ENCODE data around the gene SEMA4G.

The SEMA4G gene

DNA sequence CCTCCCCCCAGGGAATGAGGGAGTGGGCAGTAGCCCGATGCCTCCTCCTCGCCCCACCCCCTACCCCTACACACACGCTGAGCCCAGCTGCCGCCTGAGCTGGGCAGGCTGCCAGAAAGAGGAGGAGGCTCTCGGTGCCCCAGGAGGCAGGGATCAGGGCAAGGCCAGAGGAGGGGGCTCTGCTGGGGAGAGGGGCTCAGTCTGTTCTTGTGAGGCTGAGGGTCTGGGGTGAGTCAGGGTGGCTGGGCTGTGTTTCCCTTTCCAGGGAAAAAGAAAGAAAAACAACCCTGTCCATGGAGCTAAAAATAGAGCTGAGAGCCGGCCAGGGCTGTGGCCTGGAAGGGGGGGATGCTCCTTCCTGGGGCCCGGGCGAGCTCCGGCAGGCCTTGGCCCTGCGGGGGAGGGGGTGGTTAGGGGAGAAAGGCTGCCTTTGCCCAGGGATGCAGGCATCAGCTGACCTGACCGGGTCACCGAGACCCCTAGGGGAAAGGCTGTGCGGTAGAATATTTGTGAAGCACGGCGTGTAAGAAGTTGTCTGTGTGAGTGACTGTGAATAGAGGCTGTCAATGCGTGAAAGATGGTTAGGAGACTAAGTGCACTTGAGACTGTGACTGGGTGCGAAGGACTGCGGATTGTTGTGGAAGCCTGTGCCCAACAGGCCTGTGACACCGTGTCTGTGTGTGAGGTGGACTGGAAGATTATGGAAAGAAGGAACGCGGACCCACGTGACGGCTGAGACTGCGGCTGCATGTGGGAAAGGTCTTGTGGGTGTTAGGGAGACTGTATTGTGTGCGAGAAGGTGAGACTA is 29.1 kb downstream of the SEMA4G start (continued):
- TF ChIP-seq ZBTB21 (tag by site-specific recombination; IDR thresholded peaks at IDR 0.05): no peak
- no peak for TF ChIP-seq ZSCAN4 (tag by site-specific recombination; IDR thresholded peaks at IDR 0.05)
- TF ChIP-seq ZNF548 (tag by site-specific recombination; IDR thresholded peaks at IDR 0.05): no peak
- no peak for TF ChIP-seq ZNF426 (tag by site-specific recombination; IDR thresholded peaks at IDR 0.05)
- peak; percentile 78 for TF ChIP-seq ZBTB17 (tag by site-specific recombination; IDR thresholded peaks at IDR 0.05)
- TF ChIP-seq ZBTB49 (tag by site-specific recombination; IDR thresholded peaks at IDR 0.05; ENCODE audit: low read depth): no peak
- TF ChIP-seq ZNF677 (tag by site-specific recombination; IDR thresholded peaks at IDR 0.05): no peak
- TF ChIP-seq ZNF843 (tag by site-specific recombination; IDR thresholded peaks at IDR 0.05): peak; percentile 10; the same call in 1 of the 2 replicates
- TF ChIP-seq ZNF776 (tag by site-specific recombination; IDR thresholded peaks at IDR 0.05; ENCODE audit: borderline replicate concordance): no peak
- TF ChIP-seq BCL11B (tag by site-specific recombination; IDR thresholded peaks at IDR 0.05; ENCODE audit: low read depth): peak; percentile 12; the same call in 1 of the 2 replicates
- TF ChIP-seq ZNF561 (tag by site-specific recombination; IDR thresholded peaks at IDR 0.05; ENCODE audit: borderline replicate concordance): 0 out of 2 replicates have a peak, but pooled peaks have one; percentile 17

DNA sequence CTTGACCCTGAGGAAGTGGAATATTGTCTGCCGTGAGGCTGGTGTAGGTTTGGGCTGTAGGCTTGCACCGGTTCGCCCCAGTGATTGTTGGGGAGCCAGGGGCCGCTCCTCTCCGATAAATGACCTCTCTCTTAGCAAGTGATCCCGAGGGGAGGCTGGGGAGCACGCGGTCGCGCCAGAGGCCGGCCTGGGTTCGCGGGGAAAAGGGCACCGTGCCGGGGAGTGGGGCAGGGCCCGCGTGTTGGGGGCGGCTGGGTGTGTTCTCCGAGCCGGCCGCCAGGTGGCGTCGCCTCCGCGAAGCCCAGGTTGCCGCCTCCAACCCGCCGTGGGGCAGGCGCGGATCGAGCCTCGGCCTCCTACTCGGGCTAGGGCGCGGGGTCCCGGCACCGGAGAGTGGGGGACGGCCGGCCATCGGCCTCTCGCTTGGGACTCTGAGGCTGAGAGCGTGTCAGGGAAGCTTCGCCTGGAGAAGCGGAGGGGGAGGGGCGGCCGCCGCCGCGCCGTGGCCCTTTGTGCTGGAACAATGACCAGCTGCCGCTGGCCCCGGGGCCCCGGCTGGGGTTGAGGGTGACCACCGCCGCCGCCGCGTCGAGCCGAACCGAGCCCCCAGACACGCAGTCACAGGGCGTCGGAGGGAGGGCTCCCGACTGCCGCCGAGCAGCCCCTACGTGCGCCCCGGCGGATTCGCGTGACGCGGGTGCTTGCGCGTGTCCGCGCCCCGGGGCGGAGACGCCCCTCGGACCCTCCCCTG is 29.9 kb downstream of the SEMA4G start:
- H3K4me3 ChIP-seq (ENCODE audit: low read depth, low read length): peak overlapping the region; percentile 57
- H3K4me1 ChIP-seq (ENCODE audit: control insufficient read depth, insufficient read depth, low read length): peaks cover 8% of the 10 kb centered on the region
- ChIA-PET CTCF (interaction anchor here (0.6 to 16.6 kb wide), 16 partner anchors 7 to 1629 kb away, joined by 3 to 274 read pairs (median 4); partner anchors contain the start of genes MRPL43, PDZD7, SFXN3 and TWNK), POLR2A (interaction anchor here (0.6 to 1.5 kb wide), 3 partner anchors 12 to 61 kb away, joined by 3 to 8 read pairs (median 7); no protein-coding TSS in a partner anchor)
- H3K27ac ChIP-seq (ENCODE audit: extremely low read depth, low read depth, low read length): peak overlapping the region; percentile 94
- H3K36me3 ChIP-seq (ENCODE audit: control insufficient read depth in 2 of 2, insufficient read depth in 1 of 2, low read length in 2 of 2): peaks cover 3 to 38% of the 10 kb centered on the region in 2 experiments; a peak in 2 of 3 replicates
- no peaks in the 10 kb centered on the region for H3K9me3 ChIP-seq (ENCODE audit: control insufficient read depth, insufficient read depth, low read depth, low read length)
- TF ChIP-seq ZFHX2 (tag by site-specific recombination; conservative IDR thresholded peaks at IDR 0.05) (peak; percentile 69), ZNF324 (tag by site-specific recombination; IDR thresholded peaks at IDR 0.05) (peak; percentile 18; the same call in 1 of the 2 replicates), ZNF132 (tag by site-specific recombination; IDR thresholded peaks at IDR 0.05; ENCODE audit: borderline replicate concordance) (no peak), ZNF514 (tag by site-specific recombination; IDR thresholded peaks at IDR 0.05) (no peak), ZNF707 (tag by site-specific recombination; IDR thresholded peaks at IDR 0.05) (no peak), ZNF146 (tag by site-specific recombination; IDR thresholded peaks at IDR 0.05) (peak; percentile 3; the same call in 1 of the 2 replicates), ZNF202 (tag by site-specific recombination; IDR thresholded peaks at IDR 0.05; ENCODE audit: borderline replicate concordance) (no peak), ZNF530 (tag by site-specific recombination; IDR thresholded peaks at IDR 0.05; ENCODE audit: low read depth) (no peak), FEZF1 (tag by site-specific recombination; IDR thresholded peaks at IDR 0.05) (no peak), ZNF354C (tag by site-specific recombination; IDR thresholded peaks at IDR 0.05; ENCODE audit: borderline replicate concordance, low read depth) (no peak), ZNF544 (tag by site-specific recombination; IDR thresholded peaks at IDR 0.05) (no peak), ZNF362 (tag by site-specific recombination; IDR thresholded peaks at IDR 0.05) (no peak), ZEB2 (tag by site-specific recombination; IDR thresholded peaks at IDR 0.05) (peak; percentile 92), KLF7 (tag by site-specific recombination; IDR thresholded peaks at IDR 0.05; ENCODE audit: borderline replicate concordance) (no peak), BCL11B (tag by site-specific recombination; IDR thresholded peaks at IDR 0.05; ENCODE audit: low read depth) (peak; percentile 88; the same call in 1 of the 2 replicates)
- TF ChIP-seq, protein P1, sequence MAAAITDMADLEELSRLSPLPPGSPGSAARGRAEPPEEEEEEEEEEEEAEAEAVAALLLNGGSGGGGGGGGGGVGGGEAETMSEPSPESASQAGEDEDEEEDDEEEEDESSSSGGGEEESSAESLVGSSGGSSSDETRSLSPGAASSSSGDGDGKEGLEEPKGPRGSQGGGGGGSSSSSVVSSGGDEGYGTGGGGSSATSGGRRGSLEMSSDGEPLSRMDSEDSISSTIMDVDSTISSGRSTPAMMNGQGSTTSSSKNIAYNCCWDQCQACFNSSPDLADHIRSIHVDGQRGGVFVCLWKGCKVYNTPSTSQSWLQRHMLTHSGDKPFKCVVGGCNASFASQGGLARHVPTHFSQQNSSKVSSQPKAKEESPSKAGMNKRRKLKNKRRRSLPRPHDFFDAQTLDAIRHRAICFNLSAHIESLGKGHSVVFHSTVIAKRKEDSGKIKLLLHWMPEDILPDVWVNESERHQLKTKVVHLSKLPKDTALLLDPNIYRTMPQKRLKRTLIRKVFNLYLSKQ (tag by site-specific recombination; IDR thresholded peaks at IDR 0.05; ENCODE audit: borderline replicate concordance): no peak

Measured in HEK293 (cell line).